ENCODE results near the gene MAB21L3. TPM values are rescaled to one million over a fixed set of nuclear protein-coding genes. Genes with fewer than 3 reads are reported as not detected.

MAB21L3 gene
- total RNA-seq, 4 donors from 2014 or later, result under 0.01 to 0.17 (median 0.11) TPM; not detected in 1

DNA sequence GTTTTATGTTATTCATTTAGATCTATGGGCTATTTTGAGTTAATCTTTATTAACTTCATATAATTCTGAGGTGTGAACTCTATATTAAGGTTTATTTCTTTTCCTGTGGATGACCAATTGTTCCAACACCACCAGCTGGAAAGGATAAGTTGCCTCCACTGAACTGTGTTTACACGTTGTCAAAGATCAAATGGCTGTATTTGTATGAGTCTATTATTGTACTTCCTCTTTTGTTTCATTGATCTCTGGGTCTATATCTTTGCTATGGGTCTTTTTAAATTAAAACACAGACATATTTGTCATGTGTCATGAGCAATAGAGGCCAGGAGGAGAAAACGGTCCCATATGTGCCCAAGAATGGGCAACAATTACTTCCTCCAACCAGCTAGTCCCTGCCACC lies 5.2 kb upstream of the MAB21L3 start:
- intact Hi-C loops (cut with DNase I), result no loop called here

DNA sequence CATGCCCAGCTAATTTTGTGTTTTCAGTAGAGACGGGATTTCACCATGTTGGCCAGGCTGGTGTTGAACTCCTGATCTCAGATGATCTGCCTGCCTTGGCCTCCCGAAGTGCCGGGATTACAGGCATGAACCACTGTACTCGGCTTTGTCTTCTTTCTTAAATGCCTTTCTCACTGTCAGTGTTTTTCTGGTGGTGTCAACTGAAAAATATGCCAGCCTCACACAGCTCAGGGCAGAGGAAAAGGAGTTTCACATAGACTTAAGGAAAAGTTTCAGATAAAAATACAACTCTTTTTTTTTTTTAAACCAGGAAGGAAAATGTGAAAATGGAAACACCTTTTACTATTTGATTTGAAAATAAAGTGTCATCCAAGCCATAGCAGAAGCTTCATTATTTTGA lies 4.6 kb upstream of the MAB21L3 start:
- H3K27me3 ChIP-seq, result no peaks in the 10 kb centered on the region
- no peaks in the 10 kb centered on the region for H3K36me3 ChIP-seq
- H3K9me3 ChIP-seq, result no peaks in the 10 kb centered on the region
- no peak for TF ChIP-seq EP300 (IDR thresholded peaks at IDR 0.05)
- no peak for TF ChIP-seq POLR2AphosphoS5 (IDR thresholded peaks at IDR 0.05)
- no peak for TF ChIP-seq POLR2A (IDR thresholded peaks at IDR 0.05; ENCODE audit: low read depth)
- TF ChIP-seq, protein P1, sequence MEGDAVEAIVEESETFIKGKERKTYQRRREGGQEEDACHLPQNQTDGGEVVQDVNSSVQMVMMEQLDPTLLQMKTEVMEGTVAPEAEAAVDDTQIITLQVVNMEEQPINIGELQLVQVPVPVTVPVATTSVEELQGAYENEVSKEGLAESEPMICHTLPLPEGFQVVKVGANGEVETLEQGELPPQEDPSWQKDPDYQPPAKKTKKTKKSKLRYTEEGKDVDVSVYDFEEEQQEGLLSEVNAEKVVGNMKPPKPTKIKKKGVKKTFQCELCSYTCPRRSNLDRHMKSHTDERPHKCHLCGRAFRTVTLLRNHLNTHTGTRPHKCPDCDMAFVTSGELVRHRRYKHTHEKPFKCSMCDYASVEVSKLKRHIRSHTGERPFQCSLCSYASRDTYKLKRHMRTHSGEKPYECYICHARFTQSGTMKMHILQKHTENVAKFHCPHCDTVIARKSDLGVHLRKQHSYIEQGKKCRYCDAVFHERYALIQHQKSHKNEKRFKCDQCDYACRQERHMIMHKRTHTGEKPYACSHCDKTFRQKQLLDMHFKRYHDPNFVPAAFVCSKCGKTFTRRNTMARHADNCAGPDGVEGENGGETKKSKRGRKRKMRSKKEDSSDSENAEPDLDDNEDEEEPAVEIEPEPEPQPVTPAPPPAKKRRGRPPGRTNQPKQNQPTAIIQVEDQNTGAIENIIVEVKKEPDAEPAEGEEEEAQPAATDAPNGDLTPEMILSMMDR (IDR thresholded peaks at IDR 0.05), result no peak
- no peak overlapping the region for H3K27ac ChIP-seq (replicated peaks in 1 of 4)
- no peak for DNase-seq (ENCODE audit: extremely low spot score)
- no peak overlapping the region for H3K4me3 ChIP-seq
- intact Hi-C loops (cut with DNase I), result no loop called here
- H3K4me1 ChIP-seq, result no peaks in the 10 kb centered on the region
- WGBS, result 73% methylated on average over 4 of the region's 4 CpGs

More for the DNA sequence above, 5.2 kb upstream of the MAB21L3 start:
- H3K36me3 ChIP-seq, result no peaks in the 10 kb centered on the region
- no peak overlapping the region for H3K4me3 ChIP-seq
- no peak overlapping the region for H3K27ac ChIP-seq (replicated peaks in 1 of 4)
- H3K9me3 ChIP-seq, result no peaks in the 10 kb centered on the region
- no peak for DNase-seq (ENCODE audit: extremely low spot score)
- no peaks in the 10 kb centered on the region for H3K4me1 ChIP-seq
- WGBS, result 29% methylated on average over 2 of the region's 2 CpGs
- no peak for TF ChIP-seq EP300 (IDR thresholded peaks at IDR 0.05)
- no peaks in the 10 kb centered on the region for H3K27me3 ChIP-seq

DNA sequence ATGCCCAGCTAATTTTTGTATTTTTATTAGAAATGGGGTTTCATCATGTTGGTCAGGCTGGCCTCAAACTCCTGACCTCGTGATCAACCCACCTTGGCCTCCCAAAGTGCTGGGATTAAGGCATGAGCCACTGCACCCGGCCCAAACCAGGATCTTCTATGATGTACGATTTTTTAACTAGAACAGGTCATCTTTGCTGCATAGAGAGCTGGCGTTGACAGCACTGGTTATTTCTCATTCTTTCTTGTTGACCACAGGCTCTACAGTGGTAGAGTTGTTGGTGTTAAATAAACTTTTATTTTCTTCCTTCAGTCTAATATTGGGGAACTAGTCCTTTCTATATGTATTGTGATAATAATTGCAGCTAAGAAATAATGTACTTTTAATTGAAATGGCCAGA lies 3.8 kb upstream of the MAB21L3 start:
- TF ChIP-seq, protein P1 (IDR thresholded peaks at IDR 0.05), result no peak
- TF ChIP-seq POLR2AphosphoS5 (IDR thresholded peaks at IDR 0.05) (no peak), EP300 (IDR thresholded peaks at IDR 0.05) (no peak), POLR2A (IDR thresholded peaks at IDR 0.05; ENCODE audit: low read depth) (no peak)
- Histone ChIP-seq H3K27me3 (no peaks in the 10 kb centered on the region), H3K36me3 (no peaks in the 10 kb centered on the region), H3K4me1 (no peaks in the 10 kb centered on the region), H3K27ac (replicated peaks in 1 of 4) (no peak overlapping the region), H3K4me3 (no peak overlapping the region), H3K9me3 (no peaks in the 10 kb centered on the region)
- no peak for DNase-seq (ENCODE audit: extremely low spot score)
- 61% methylated on average over 4 of the region's 4 CpGs for WGBS
- intact Hi-C loops (cut with DNase I), result no loop called here

- Histone ChIP-seq H3K36me3 (no peaks in the 10 kb centered on the region), H3K4me1 (no peaks in the 10 kb centered on the region), H3K27me3 (no peaks in the 10 kb centered on the region), H3K9me3 (no peaks in the 10 kb centered on the region), H3K27ac (replicated peaks in 1 of 4) (no peak overlapping the region), H3K4me3 (no peak overlapping the region)
- TF ChIP-seq, protein P1 (IDR thresholded peaks at IDR 0.05), result no peak
- TF ChIP-seq EP300 (IDR thresholded peaks at IDR 0.05) (no peak), POLR2AphosphoS5 (IDR thresholded peaks at IDR 0.05) (no peak), POLR2A (IDR thresholded peaks at IDR 0.05; ENCODE audit: low read depth) (no peak)
- 62% methylated on average over 11 of the region's 11 CpGs for WGBS
- intact Hi-C loops (cut with DNase I), result no loop called here
- DNase-seq (ENCODE audit: extremely low spot score), result peak; percentile 53
These were observed 374 bp downstream of the MAB21L3 start for GRCh38 chr1:116111524-116112021.

GRCh38 chr1:116112388-116113140 lies 1.4 kb downstream of the MAB21L3 start:
- WGBS, result 74% methylated on average over 4 of the region's 4 CpGs
- TF ChIP-seq POLR2AphosphoS5 (IDR thresholded peaks at IDR 0.05), result no peak
- TF ChIP-seq EP300 (IDR thresholded peaks at IDR 0.05), result no peak
- TF ChIP-seq, protein P1 (IDR thresholded peaks at IDR 0.05), result no peak
- TF ChIP-seq POLR2A (IDR thresholded peaks at IDR 0.05; ENCODE audit: low read depth), result no peak
- intact Hi-C loops (cut with DNase I), result no loop called here
- no peak overlapping the region for H3K4me3 ChIP-seq
- no peak overlapping the region for H3K27ac ChIP-seq (replicated peaks in 1 of 4)
- H3K27me3 ChIP-seq, result no peaks in the 10 kb centered on the region
- H3K9me3 ChIP-seq, result no peaks in the 10 kb centered on the region
- peak; percentile 50 for DNase-seq (ENCODE audit: extremely low spot score)
- H3K36me3 ChIP-seq, result no peaks in the 10 kb centered on the region
- no peaks in the 10 kb centered on the region for H3K4me1 ChIP-seq

Measured in esophagus muscularis mucosa (tissue), 4 donors.